ENCODE measurements around the gene IFT43. TPM values are rescaled to one million over a fixed set of nuclear protein-coding genes. Genes with fewer than 3 reads are reported as not detected.

Gene IFT43
- total and polyA plus RNA-seq, 5 donors from 2014 or later: 9.9 to 20.0 (median 15.7) TPM

DNA sequence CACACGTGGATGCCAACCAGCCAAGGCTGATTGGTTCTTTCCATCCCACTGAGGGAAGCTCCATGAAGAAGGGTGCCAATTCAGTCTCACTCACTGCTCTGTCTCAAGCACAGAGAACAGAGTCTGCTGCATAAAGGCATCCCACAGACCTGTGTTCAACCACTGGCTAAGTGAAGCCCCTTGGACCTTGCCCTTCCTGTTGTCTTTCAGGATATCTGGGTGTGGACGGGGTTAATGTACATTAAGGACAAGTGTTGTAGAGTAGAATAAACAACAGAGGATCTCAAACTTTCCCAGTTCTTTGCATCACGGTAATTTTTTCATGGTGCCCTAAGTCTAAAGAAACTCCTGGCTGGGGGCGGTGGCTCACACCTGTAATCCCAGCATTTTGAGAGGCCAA lies 133.0 kb downstream of the IFT43 start:
- no peak for DNase-seq
- H3K4me3 Mint-ChIP-seq: no peak overlapping the region
- no peak overlapping the region for H3K27ac ChIP-seq (ENCODE audit: insufficient read depth, low read length, poor library complexity, severe bottlenecking)
- H3K27me3 Mint-ChIP-seq: peaks cover 8% of the 10 kb centered on the region
- no peaks in the 10 kb centered on the region for H3K9me3 ChIP-seq (ENCODE audit: control insufficient read depth in 2 of 2, low read length in 2 of 2)
- H3K36me3 Mint-ChIP-seq: no peaks in the 10 kb centered on the region
- H3K9me3 Mint-ChIP-seq: no peaks in the 10 kb centered on the region
- ATAC-seq (ENCODE audit: low read depth in 2 of 2): no peak
- no peaks in the 10 kb centered on the region for H3K27me3 ChIP-seq (ENCODE audit: control insufficient read depth, insufficient read depth, low read length)
- H3K4me1 Mint-ChIP-seq: no peaks in the 10 kb centered on the region
- no peak overlapping the region for H3K4me3 ChIP-seq (ENCODE audit: low read depth, low read length)
- H3K27ac Mint-ChIP-seq: no peak overlapping the region
- no peaks in the 10 kb centered on the region for H3K36me3 ChIP-seq (ENCODE audit: control insufficient read depth, insufficient read depth, low read length)
- no peaks in the 10 kb centered on the region for H3K4me1 ChIP-seq (ENCODE audit: control insufficient read depth, insufficient read depth, low read length, poor library complexity, severe bottlenecking)

DNA sequence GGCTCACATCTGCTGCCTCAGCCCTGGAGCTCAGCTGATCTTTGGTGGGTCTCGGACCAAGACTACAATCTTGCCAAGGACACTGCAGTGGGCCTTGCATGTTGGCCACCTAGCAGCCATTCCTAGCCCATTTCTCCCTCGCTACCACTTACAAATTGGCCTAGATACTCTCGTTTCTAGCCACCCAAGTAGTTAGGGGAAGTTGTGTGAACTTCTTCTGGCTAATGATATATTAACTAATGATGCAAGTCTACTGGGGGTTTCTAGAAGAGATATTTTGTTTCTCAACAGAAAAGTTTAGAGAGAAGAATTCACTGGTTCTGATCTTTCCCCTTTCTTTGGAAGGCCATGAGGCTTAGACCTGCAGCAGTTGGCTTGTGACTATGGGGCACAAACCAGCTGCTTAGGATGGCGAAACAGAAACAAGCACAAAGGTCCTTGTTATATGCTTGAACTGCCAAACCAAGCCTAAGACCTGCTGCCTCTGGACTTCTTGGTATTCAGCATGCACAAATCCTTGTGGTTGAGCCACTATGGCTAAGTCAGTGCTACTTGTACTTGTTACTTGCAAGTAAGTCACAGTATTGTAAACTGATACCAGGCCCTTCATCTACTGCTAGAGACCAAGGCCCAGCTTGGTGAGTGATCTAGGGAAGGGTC lies 135.7 kb downstream of the IFT43 start:
- Mint-ChIP-seq H3K36me3 (no peaks in the 10 kb centered on the region), H3K4me3 (no peak overlapping the region), H3K27ac (no peak overlapping the region), H3K4me1 (no peaks in the 10 kb centered on the region), H3K27me3 (no peaks in the 10 kb centered on the region), H3K9me3 (no peaks in the 10 kb centered on the region)
- Histone ChIP-seq H3K36me3 (ENCODE audit: control insufficient read depth, insufficient read depth, low read length) (no peaks in the 10 kb centered on the region), H3K9me3 (ENCODE audit: control insufficient read depth in 2 of 2, low read length in 2 of 2) (no peaks in the 10 kb centered on the region), H3K4me3 (ENCODE audit: low read depth, low read length) (no peak overlapping the region), H3K4me1 (ENCODE audit: control insufficient read depth, insufficient read depth, low read length, poor library complexity, severe bottlenecking) (no peaks in the 10 kb centered on the region), H3K27ac (ENCODE audit: insufficient read depth, low read length, poor library complexity, severe bottlenecking) (no peak overlapping the region), H3K27me3 (ENCODE audit: control insufficient read depth, insufficient read depth, low read length) (peaks cover 3% of the 10 kb centered on the region)
- no peak for ATAC-seq (ENCODE audit: low read depth in 2 of 2)
- DNase-seq: no peak

GRCh38 chr14:76123426-76124225 lies 138.1 kb downstream of the IFT43 start:
- H3K9me3 ChIP-seq (ENCODE audit: control insufficient read depth in 2 of 2, low read length in 2 of 2): no peaks in the 10 kb centered on the region
- ATAC-seq (ENCODE audit: low read depth in 2 of 2): no peak
- Mint-ChIP-seq H3K9me3 (peaks cover 0 to 3% (median 0%) of the 10 kb centered on the region in 7 donors), H3K27ac (no peak overlapping the region), H3K36me3 (no peaks in the 10 kb centered on the region), H3K27me3 (peaks cover 4% of the 10 kb centered on the region), H3K4me1 (no peaks in the 10 kb centered on the region), H3K4me3 (no peak overlapping the region)
- peaks cover 5% of the 10 kb centered on the region for H3K27me3 ChIP-seq (ENCODE audit: control insufficient read depth, insufficient read depth, low read length)
- H3K4me3 ChIP-seq (ENCODE audit: low read depth, low read length): no peak overlapping the region
- DNase-seq: no peak
- H3K27ac ChIP-seq (ENCODE audit: insufficient read depth, low read length, poor library complexity, severe bottlenecking): no peak overlapping the region
- no peaks in the 10 kb centered on the region for H3K36me3 ChIP-seq (ENCODE audit: control insufficient read depth, insufficient read depth, low read length)
- no peaks in the 10 kb centered on the region for H3K4me1 ChIP-seq (ENCODE audit: control insufficient read depth, insufficient read depth, low read length, poor library complexity, severe bottlenecking)

DNA sequence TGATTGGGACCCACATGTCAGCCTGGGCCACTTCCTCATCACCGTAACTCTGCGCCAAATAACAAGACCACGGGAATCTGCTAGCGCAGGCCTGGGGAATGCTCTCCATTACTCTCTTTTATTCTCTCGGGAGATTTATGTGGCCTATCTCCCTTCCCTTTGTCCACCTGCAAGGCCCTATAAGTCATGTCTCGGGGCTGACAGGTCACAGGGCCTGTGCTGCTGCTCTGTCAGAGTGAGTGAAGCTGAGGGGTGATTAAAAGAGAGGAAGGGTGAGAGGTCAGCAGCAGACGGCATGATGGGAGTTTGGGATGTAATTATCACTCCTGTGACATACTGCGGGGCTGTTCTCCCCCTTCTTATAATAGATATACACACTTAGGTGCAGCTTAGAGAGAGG lies 139.9 kb downstream of the IFT43 start:
- Mint-ChIP-seq H3K4me3 (no peak overlapping the region), H3K4me1 (no peaks in the 10 kb centered on the region), H3K27ac (no peak overlapping the region), H3K9me3 (peaks cover 0 to 3% (median 0%) of the 10 kb centered on the region in 7 donors), H3K36me3 (no peaks in the 10 kb centered on the region), H3K27me3 (peaks cover 9% of the 10 kb centered on the region)
- no peak overlapping the region for H3K4me3 ChIP-seq (ENCODE audit: low read depth, low read length)
- ATAC-seq (ENCODE audit: low read depth in 2 of 2): no peak
- no peak overlapping the region for H3K27ac ChIP-seq (ENCODE audit: insufficient read depth, low read length, poor library complexity, severe bottlenecking)
- no peaks in the 10 kb centered on the region for H3K36me3 ChIP-seq (ENCODE audit: control insufficient read depth, insufficient read depth, low read length)
- DNase-seq: no peak
- H3K27me3 ChIP-seq (ENCODE audit: control insufficient read depth, insufficient read depth, low read length): peaks cover 7% of the 10 kb centered on the region
- H3K9me3 ChIP-seq (ENCODE audit: control insufficient read depth in 2 of 2, low read length in 2 of 2): no peaks in the 10 kb centered on the region
- H3K4me1 ChIP-seq (ENCODE audit: control insufficient read depth, insufficient read depth, low read length, poor library complexity, severe bottlenecking): no peaks in the 10 kb centered on the region

- ATAC-seq (ENCODE audit: low read depth in 2 of 2) (no peak), DNase-seq (no peak)
- no peaks in the 10 kb centered on the region for H3K9me3 ChIP-seq (ENCODE audit: control insufficient read depth in 2 of 2, low read length in 2 of 2)
- H3K4me1 Mint-ChIP-seq: no peaks in the 10 kb centered on the region
- H3K4me3 Mint-ChIP-seq: no peak overlapping the region
- peaks cover 11% of the 10 kb centered on the region for H3K27me3 ChIP-seq (ENCODE audit: control insufficient read depth, insufficient read depth, low read length)
- no peak overlapping the region for H3K27ac ChIP-seq (ENCODE audit: insufficient read depth, low read length, poor library complexity, severe bottlenecking)
- H3K9me3 Mint-ChIP-seq: peaks cover 0 to 3% (median 2%) of the 10 kb centered on the region in 7 donors
- no peaks in the 10 kb centered on the region for H3K36me3 Mint-ChIP-seq
- H3K4me1 ChIP-seq (ENCODE audit: control insufficient read depth, insufficient read depth, low read length, poor library complexity, severe bottlenecking): no peaks in the 10 kb centered on the region
- H3K36me3 ChIP-seq (ENCODE audit: control insufficient read depth, insufficient read depth, low read length): no peaks in the 10 kb centered on the region
- H3K4me3 ChIP-seq (ENCODE audit: low read depth, low read length): no peak overlapping the region
- H3K27ac Mint-ChIP-seq: no peak overlapping the region
- peaks cover 13% of the 10 kb centered on the region for H3K27me3 Mint-ChIP-seq
Observed at GRCh38 chr14:76126076-76126475, 140.5 kb downstream of the IFT43 start.

DNA sequence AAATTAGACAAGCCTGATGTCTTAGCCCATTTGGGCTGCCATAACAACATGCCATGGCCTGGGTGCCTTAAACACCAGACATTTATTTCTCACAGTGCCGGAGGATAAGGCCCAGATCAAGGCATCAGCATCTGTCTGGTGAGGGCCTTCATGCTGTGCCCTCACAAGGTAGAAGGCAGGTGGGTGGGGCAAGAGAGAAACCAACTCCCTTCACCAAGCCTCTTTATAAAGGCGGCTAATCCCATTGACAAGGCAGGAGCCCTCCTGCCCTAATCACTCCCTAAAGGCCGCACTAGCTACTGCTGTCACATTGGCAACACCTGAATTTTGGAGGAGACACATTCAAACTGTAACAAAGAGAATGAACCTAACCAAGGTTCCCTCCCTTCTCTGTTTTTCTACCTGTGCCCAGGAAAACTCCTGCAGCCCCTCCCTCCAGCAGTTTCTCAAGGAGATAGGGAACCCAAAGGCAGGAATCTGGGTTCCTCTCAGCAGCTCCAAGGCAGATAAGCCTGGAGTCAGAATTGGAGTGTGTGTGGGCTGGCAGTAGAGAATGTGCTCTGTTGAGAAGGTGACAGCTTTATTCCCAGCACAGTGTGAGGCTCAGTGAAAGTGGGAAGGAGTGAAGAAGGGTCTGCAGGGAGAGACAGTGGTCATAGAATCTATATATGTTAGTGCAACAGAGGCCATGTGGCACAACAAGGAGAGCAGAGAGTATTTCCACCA lies 144.5 kb downstream of the IFT43 start:
- H3K27ac Mint-ChIP-seq: no peak overlapping the region
- Histone ChIP-seq H3K27me3 (ENCODE audit: control insufficient read depth, insufficient read depth, low read length) (peaks cover 13% of the 10 kb centered on the region), H3K4me1 (ENCODE audit: control insufficient read depth, insufficient read depth, low read length, poor library complexity, severe bottlenecking) (no peaks in the 10 kb centered on the region), H3K9me3 (ENCODE audit: control insufficient read depth in 2 of 2, low read length in 2 of 2) (no peaks in the 10 kb centered on the region), H3K36me3 (ENCODE audit: control insufficient read depth, insufficient read depth, low read length) (no peaks in the 10 kb centered on the region), H3K4me3 (ENCODE audit: low read depth, low read length) (no peak overlapping the region), H3K27ac (ENCODE audit: insufficient read depth, low read length, poor library complexity, severe bottlenecking) (no peak overlapping the region)
- no peaks in the 10 kb centered on the region for H3K4me1 Mint-ChIP-seq
- H3K36me3 Mint-ChIP-seq: no peaks in the 10 kb centered on the region
- DNase-seq (no peak), ATAC-seq (ENCODE audit: low read depth in 2 of 2) (no peak)
- no peak overlapping the region for H3K4me3 Mint-ChIP-seq
- H3K27me3 Mint-ChIP-seq: peaks cover 37% of the 10 kb centered on the region
- peaks cover 0 to 6% (median 3%) of the 10 kb centered on the region in 7 donors for H3K9me3 Mint-ChIP-seq

DNA sequence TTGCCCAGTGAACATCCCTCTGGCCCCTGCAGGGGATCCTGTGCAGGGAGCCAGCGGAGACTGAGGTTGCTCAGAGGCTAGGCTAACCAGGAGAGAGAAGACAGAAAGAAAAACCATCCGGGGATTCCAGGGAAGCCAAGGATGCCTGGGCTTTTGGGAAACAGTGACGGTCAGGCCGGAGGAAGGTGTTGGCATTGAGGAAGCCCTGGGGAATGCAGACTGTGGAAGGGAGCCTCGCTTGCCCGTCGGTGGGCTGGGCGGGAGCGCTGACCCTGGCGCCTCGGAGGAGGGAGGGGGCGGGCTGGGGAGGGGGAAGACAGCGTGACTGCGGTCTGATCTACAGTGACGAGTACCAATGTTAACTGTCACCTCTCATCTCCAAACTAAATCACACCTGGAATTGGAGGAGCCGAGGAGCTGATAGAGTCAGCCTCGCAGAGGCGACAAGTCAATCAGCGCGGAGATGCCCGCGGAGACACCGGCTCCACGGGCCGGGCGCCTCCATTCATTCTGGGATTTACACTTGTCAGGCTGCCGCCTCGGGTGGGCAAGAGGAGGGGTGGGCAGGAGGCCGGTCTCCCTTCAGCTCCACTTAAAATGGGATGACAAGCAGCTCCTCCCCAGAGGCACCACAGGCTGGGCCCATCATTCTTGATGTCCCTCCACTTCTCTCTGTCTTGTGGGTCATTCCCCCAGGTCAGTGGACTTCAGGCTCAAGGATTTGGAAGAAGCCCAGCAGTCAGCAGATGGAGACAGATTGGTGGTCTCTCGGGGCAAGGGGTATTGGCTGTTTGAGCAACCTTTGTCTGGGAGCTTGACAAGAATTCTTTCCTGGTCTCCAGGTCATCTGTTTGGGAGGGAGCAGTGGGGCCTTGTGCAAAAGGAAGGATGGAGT lies 145.8 kb downstream of the IFT43 start:
- H3K27me3 ChIP-seq (ENCODE audit: control insufficient read depth, insufficient read depth, low read length): peaks cover 10% of the 10 kb centered on the region
- peaks cover 0 to 6% (median 3%) of the 10 kb centered on the region in 7 donors for H3K9me3 Mint-ChIP-seq
- no peaks in the 10 kb centered on the region for H3K36me3 ChIP-seq (ENCODE audit: control insufficient read depth, insufficient read depth, low read length)
- H3K9me3 ChIP-seq (ENCODE audit: control insufficient read depth in 2 of 2, low read length in 2 of 2): no peaks in the 10 kb centered on the region
- no peak overlapping the region for H3K27ac ChIP-seq (ENCODE audit: insufficient read depth, low read length, poor library complexity, severe bottlenecking)
- no peak overlapping the region for H3K4me3 Mint-ChIP-seq
- peaks cover 39% of the 10 kb centered on the region for H3K27me3 Mint-ChIP-seq
- ATAC-seq (ENCODE audit: low read depth in 2 of 2) (no peak), DNase-seq (no peak)
- no peaks in the 10 kb centered on the region for H3K4me1 Mint-ChIP-seq
- H3K27ac Mint-ChIP-seq: no peak overlapping the region
- H3K4me1 ChIP-seq (ENCODE audit: control insufficient read depth, insufficient read depth, low read length, poor library complexity, severe bottlenecking): no peaks in the 10 kb centered on the region
- H3K4me3 ChIP-seq (ENCODE audit: low read depth, low read length): no peak overlapping the region
- H3K36me3 Mint-ChIP-seq: no peaks in the 10 kb centered on the region

All from CD4-positive, CD25-positive, alpha-beta regulatory T cell (primary cell).